Thoracic aorta (tissue), 2 donors: ENCODE results near the gene ADARB2. TPM values are rescaled to one million over a fixed set of nuclear protein-coding genes. Genes with fewer than 3 reads are reported as not detected.

Source experiments
- ATAC-seq: fragments of 150-250 bp; one replicate; pipeline ENCODE4 v1.8.0; 2017; ENCODE audit warnings: low read depth; ENCODE audit not compliant: insufficient number of reproducible peaks, low FRiP score
- DNase-seq: peaks from one replicate; pipeline ENCODE4 v3.0.0-alpha.2; 2020; ENCODE audit warnings: low spot score
- H3K27ac ChIP-seq, 2 donors: fragments of 200-600 bp; sonication (generic); 1 replicate in 1 of 2; 2 replicates in 1 of 2; pipeline ENCODE4 v1.5.1; 2016; ENCODE audit warnings: mild to moderate bottlenecking in 2 of 2, moderate library complexity in 2 of 2
- H3K27me3 ChIP-seq: fragments of 200-600 bp; sonication (generic); replicated peaks from 2 replicates; pipeline ENCODE4 v1.6.0; 2016; ENCODE audit warnings: mild to moderate bottlenecking; ENCODE audit not compliant: insufficient read depth
- H3K36me3 ChIP-seq: fragments of 200-600 bp; sonication (generic); one replicate; pipeline ENCODE4 v1.5.1; 2016
- H3K4me1 ChIP-seq, 2 donors: fragments of 200-600 bp; sonication (generic); 1 replicate in 1 of 2; 2 replicates in 1 of 2; pipeline versions ENCODE4 v1.5.1 to v1.6.0; 2016; ENCODE audit warnings: low read depth in 2 of 2, mild to moderate bottlenecking in 1 of 2; ENCODE audit not compliant: control insufficient read depth in 1 of 2
- H3K4me3 ChIP-seq: fragments of 200-600 bp; sonication (generic); 2 replicates; pipeline ENCODE4 v1.5.1; 2016; ENCODE audit warnings: mild to moderate bottlenecking
- H3K9me3 ChIP-seq: fragments of 200-600 bp; sonication (generic); 2 replicates; pipeline ENCODE4 v1.5.1; 2016
- total RNA-seq, 2 donors: library from RNA; depleted of rRNA; stranded (reverse); fragments of >200 nt; gene quantifications; one replicate each; pipeline versions ENCODE4 v1.1.0 to v1.2.3, GENCODE V29; 2016
- TF ChIP-seq, protein P1 (sequence below): fragments of 200-600 bp; sonication (generic); IDR thresholded peaks from one replicate; pipeline ENCODE4 v1.5.1; 2019; ENCODE audit warnings: antibody characterized with exemption

Gene ADARB2
- total RNA-seq, 2 donors from 2014 or later, result 0.71 to 3.1 TPM

DNA sequence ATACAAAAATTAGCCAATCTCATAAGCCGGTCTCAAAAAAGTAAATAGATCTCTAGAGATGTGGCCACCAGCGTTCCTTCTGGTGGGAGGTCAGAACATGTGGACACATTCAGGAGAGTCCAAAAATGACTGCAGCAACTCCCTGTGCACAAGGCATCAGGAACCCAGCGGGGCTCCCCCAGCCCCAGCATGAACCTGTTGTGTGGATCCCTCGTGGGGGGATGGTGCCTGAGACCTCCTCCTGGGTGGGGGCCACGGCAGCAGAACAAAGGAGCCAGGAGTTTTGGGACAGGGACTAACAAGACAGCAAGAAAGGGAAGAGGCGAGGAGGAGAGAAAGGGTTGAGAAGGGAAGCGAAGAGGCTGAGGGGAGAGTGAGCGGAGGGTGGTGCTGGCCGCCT, 559.4 kb downstream of the ADARB2 start:
- DNase-seq (no peak), ATAC-seq (no peak)

DNA sequence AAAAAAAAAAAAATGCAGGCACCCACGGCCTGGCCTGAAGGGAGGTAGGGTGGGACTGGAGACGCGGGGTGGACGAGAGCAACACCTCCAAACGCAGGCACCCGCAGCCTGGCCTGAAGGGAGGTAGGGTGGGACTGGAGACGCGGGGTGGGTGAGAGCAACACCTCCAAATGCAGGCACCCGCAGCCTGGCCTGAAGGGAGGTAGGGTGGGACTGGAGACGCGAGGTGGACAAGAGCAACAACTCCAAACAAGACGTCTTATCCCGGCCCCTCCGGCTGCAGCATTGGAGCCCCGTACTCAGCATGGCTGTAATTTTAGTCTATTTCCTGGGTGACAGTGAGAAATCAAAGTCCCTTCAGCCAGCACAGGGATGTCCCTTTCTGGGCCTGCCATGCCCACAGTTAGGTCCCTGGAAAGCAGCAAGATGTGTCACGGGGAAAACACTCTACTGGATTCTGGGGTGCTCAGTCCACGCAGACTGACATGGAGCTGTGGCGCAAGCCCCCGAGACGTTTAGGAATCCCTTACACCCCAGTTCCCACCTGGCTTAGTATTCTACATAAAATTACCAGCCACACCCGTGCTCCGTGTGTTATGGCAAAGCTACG, 561.3 kb downstream of the ADARB2 start:
- Histone ChIP-seq H3K4me1 (no peaks in the 10 kb centered on the region), H3K27me3 (no peaks in the 10 kb centered on the region), H3K9me3 (no peaks in the 10 kb centered on the region), H3K36me3 (no peaks in the 10 kb centered on the region), H3K27ac (no peak overlapping the region), H3K4me3 (no peak overlapping the region)
- ATAC-seq (no peak), DNase-seq (no peak)
- TF ChIP-seq, protein P1, sequence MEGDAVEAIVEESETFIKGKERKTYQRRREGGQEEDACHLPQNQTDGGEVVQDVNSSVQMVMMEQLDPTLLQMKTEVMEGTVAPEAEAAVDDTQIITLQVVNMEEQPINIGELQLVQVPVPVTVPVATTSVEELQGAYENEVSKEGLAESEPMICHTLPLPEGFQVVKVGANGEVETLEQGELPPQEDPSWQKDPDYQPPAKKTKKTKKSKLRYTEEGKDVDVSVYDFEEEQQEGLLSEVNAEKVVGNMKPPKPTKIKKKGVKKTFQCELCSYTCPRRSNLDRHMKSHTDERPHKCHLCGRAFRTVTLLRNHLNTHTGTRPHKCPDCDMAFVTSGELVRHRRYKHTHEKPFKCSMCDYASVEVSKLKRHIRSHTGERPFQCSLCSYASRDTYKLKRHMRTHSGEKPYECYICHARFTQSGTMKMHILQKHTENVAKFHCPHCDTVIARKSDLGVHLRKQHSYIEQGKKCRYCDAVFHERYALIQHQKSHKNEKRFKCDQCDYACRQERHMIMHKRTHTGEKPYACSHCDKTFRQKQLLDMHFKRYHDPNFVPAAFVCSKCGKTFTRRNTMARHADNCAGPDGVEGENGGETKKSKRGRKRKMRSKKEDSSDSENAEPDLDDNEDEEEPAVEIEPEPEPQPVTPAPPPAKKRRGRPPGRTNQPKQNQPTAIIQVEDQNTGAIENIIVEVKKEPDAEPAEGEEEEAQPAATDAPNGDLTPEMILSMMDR, result no peak

More for the DNA sequence above, 559.4 kb downstream of the ADARB2 start:
- H3K4me1 ChIP-seq, result no peaks in the 10 kb centered on the region
- no peaks in the 10 kb centered on the region for H3K9me3 ChIP-seq
- H3K27ac ChIP-seq, result no peak overlapping the region
- TF ChIP-seq, protein P1, result no peak
- H3K36me3 ChIP-seq, result no peaks in the 10 kb centered on the region
- no peaks in the 10 kb centered on the region for H3K27me3 ChIP-seq
- H3K4me3 ChIP-seq, result no peak overlapping the region

DNA sequence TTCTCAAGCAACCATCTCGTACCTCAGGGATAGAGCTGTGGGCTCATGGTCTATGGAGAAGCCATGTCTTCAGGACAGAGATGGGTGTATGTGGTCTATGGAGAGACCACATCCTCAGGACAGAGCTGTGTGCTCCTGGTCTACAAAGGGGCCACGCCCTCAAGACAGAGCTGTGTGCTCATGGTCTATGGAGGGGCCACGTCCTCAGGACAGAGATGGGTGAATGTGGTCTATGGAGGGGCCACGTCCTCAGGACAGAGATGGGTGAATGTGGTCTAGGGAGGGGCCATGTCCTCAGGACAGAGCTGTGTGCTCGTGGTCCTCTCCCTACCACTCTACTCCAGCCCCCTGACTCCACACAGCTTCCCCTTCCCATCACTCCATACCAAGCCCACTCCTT, 563.3 kb downstream of the ADARB2 start:
- H3K9me3 ChIP-seq, result no peaks in the 10 kb centered on the region
- H3K4me3 ChIP-seq, result no peak overlapping the region
- H3K4me1 ChIP-seq, result no peaks in the 10 kb centered on the region
- no peaks in the 10 kb centered on the region for H3K36me3 ChIP-seq
- no peak overlapping the region for H3K27ac ChIP-seq
- DNase-seq (no peak), ATAC-seq (no peak)
- TF ChIP-seq, protein P1, result no peak
- H3K27me3 ChIP-seq, result no peaks in the 10 kb centered on the region

DNA sequence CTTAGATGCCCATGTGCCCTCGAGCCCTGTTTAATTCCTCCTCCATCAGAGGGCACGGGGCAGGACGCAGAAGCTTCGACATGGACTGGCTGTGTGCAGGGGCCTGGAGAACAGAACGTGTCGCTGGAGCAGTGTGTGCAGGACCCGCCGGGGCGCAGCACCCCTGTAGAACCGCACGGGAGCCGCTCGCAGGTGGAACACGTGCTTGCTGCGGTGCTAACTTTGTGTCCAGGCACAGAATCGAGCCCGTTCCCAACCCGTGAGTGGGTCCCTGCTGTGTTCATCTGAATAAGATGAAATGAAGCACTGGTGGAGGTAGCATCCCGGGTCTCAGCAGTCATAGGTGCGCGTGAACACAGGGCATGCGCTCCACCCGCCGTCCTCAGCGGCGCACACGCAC, 564.2 kb downstream of the ADARB2 start:
- Histone ChIP-seq H3K4me3 (no peak overlapping the region), H3K27me3 (no peaks in the 10 kb centered on the region), H3K36me3 (no peaks in the 10 kb centered on the region), H3K27ac (no peak overlapping the region), H3K4me1 (no peaks in the 10 kb centered on the region), H3K9me3 (no peaks in the 10 kb centered on the region)
- DNase-seq, result no peak
- TF ChIP-seq, protein P1, result no peak
- no peak for ATAC-seq

DNA sequence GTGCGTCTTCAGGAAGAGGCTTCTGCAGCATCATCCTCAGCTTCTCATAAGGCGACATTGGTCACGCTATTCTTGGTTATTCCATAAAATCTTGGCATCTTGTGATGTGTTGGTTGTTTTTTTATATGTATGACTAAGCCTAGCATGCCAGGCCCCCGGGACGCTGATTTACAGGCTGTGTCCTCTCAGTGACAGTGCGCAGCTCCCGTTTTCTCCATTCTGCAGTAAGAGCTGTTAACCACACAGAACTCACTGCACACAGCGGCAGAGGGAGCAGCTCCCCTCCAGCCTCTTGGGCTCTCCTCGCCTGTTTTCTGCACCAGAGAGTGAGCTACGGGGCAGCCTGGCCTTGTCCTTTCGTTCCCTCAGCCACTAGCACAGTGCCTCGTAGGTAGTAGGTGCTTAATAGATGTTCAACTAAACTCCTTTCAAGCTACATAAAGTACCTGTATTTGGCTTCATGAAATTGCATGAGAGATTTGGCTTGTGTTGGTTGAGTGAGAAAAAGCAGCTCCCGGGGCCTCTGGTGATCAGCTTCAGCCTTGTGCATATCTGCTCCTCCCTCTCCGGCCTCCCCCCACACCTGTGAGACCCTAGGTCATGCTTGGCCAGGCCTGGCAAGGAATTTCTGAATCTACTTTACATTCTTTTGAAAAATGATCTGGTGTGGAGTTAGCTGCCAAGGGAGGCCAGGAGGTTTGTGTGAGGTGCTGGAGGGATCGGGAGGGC, 564.9 kb downstream of the ADARB2 start:
- no peaks in the 10 kb centered on the region for H3K9me3 ChIP-seq
- H3K4me1 ChIP-seq, result no peaks in the 10 kb centered on the region
- no peak overlapping the region for H3K4me3 ChIP-seq
- ATAC-seq (no peak), DNase-seq (no peak)
- H3K27ac ChIP-seq, result no peak overlapping the region
- H3K36me3 ChIP-seq, result no peaks in the 10 kb centered on the region
- TF ChIP-seq, protein P1, result no peak
- H3K27me3 ChIP-seq, result no peaks in the 10 kb centered on the region
